B cell (primary cell): ENCODE measurements around the gene TSPO2. TPM values are rescaled to one million over a fixed set of nuclear protein-coding genes. Genes with fewer than 3 reads are reported as not detected.

Experiments
- ATAC-seq: fragments of 200-7000 bp; cut with Tn5 transposase; one replicate; pipeline ENCODE4 v1.10.0; 2021; ENCODE audit warnings: low read depth, mild to moderate bottlenecking, moderate number of reproducible peaks, moderate library complexity
- CTCF ChIA-PET: fragments of 350-600 bp; sonication (Branson Sonifier 250); formaldehyde crosslinking; loops from one replicate; lab custom pipeline; 2021; ENCODE audit warnings: antibody characterized with exemption, inconsistent platforms; lab: Charles Lee
- POLR2A ChIA-PET: fragments of 350-600 bp; sonication (Branson Sonifier 250); formaldehyde crosslinking; loops from one replicate; lab custom pipeline; 2021; ENCODE audit warnings: antibody characterized with exemption; lab: Charles Lee
- DNase-seq: peaks from one replicate; pipeline ENCODE4 v3.0.0; 2013
- H2AFZ ChIP-seq: 2 replicates; pipeline ENCODE4 v1.6.1; 2012; ENCODE audit warnings: mild to moderate bottlenecking, low read depth, low read length; ENCODE audit not compliant: insufficient read depth, poor library complexity, severe bottlenecking
- H3K27ac ChIP-seq, 2 donors: 1 replicate in 1 of 2; 2 replicates in 1 of 2; pipeline ENCODE4 v1.5.1; 2012 to 2013; ENCODE audit warnings: low read length in 2 of 2, mild to moderate bottlenecking in 2 of 2, moderate library complexity in 1 of 2
- H3K27me3 ChIP-seq, 4 experiments: fragments of 200-600 bp in 1 of 4; sonication (generic) in 1 of 4; replicated peaks in 1 of 4; 1 replicate in 2 of 4; 2 replicates in 2 of 4; pipeline versions ENCODE4 v1.6.1 to v1.7.0; 2013 to 2016; ENCODE audit warnings: low read length in 3 of 4, mild to moderate bottlenecking in 2 of 4, mixed read lengths in 1 of 4, moderate library complexity in 1 of 4; ENCODE audit not compliant: insufficient read depth in 4 of 4, control insufficient read depth in 3 of 4; ENCODE audit errors: control extremely low read depth in 1 of 4
- H3K36me3 ChIP-seq, 2 experiments: replicated peaks in 1 of 2; 1 replicate in 1 of 2; 2 replicates in 1 of 2; pipeline versions ENCODE4 v1.6.1 to v1.7.1; 2013; ENCODE audit warnings: low read length in 1 of 2; ENCODE audit not compliant: insufficient read depth in 2 of 2, control insufficient read depth in 1 of 2; ENCODE audit errors: control extremely low read depth in 1 of 2, extremely low read depth in 1 of 2
- H3K4me1 ChIP-seq, 2 donors: fragments of 200-600 bp in 1 of 2; sonication (generic) in 1 of 2; 1 replicate in 1 of 2; 2 replicates in 1 of 2; pipeline versions ENCODE4 v1.5.1 to v1.6.1; 2013 to 2017; ENCODE audit warnings: low read length in 2 of 2; ENCODE audit not compliant: control insufficient read depth in 2 of 2, insufficient read depth in 2 of 2
- H3K4me2 ChIP-seq: replicated peaks from 2 replicates; pipeline ENCODE3; 2012; ENCODE audit warnings: mild to moderate bottlenecking, low read depth, low read length; ENCODE audit not compliant: poor library complexity, severe bottlenecking
- H3K4me3 ChIP-seq, 5 experiments: fragments of 200-600 bp in 1 of 5; sonication (generic) in 1 of 5; 1 replicate in 3 of 5; 2 replicates in 2 of 5; pipeline versions ENCODE4 v1.5.1 to v1.7.0; 2011 to 2016; ENCODE audit warnings: low read length in 4 of 5, mild to moderate bottlenecking in 4 of 5, low read depth in 2 of 5, control low read depth in 1 of 5, moderate library complexity in 1 of 5; ENCODE audit not compliant: insufficient read depth in 1 of 5; ENCODE audit errors: control extremely low read depth in 1 of 5, extremely low read depth in 1 of 5
- H3K79me2 ChIP-seq: fragments of 200-600 bp; sonication (generic); one replicate; pipeline ENCODE4 v1.6.0; 2016; ENCODE audit warnings: low read length; ENCODE audit not compliant: control insufficient read depth, insufficient read depth
- H3K9ac ChIP-seq: fragments of 200-600 bp; sonication (generic); 2 replicates; pipeline ENCODE4 v1.6.1; 2017; ENCODE audit warnings: mild to moderate bottlenecking, low read length, moderate library complexity
- H3K9me3 ChIP-seq, 3 donors: one replicate each; pipeline versions ENCODE4 v1.6.1 to v1.7.1; 2013; ENCODE audit warnings: low read length in 2 of 3; ENCODE audit not compliant: control insufficient read depth in 2 of 3, insufficient read depth in 1 of 3; ENCODE audit errors: control extremely low read depth in 1 of 3
- H4K20me1 ChIP-seq: 2 replicates; pipeline ENCODE4 v1.6.0; 2012; ENCODE audit warnings: mild to moderate bottlenecking, low read length; ENCODE audit not compliant: insufficient read depth, control insufficient read depth, poor library complexity, severe bottlenecking
- H3K27ac Mint-ChIP-seq: one replicate; pipeline ENCODE4 v1.8.0; 2021; ENCODE audit warnings: mixed read lengths
- H3K27me3 Mint-ChIP-seq: one replicate; pipeline ENCODE4 v1.8.0; 2021; ENCODE audit warnings: mixed read lengths
- H3K4me1 Mint-ChIP-seq: one replicate; pipeline ENCODE4 v1.8.0; 2021; ENCODE audit warnings: mixed read lengths
- H3K4me3 Mint-ChIP-seq: one replicate; pipeline ENCODE4 v1.8.0; 2021; ENCODE audit warnings: mixed read lengths
- H3K9me3 Mint-ChIP-seq: one replicate; pipeline ENCODE4 v1.8.0; 2022; ENCODE audit warnings: mixed read lengths; ENCODE audit not compliant: insufficient read depth
- EZH2 ChIP-seq: IDR thresholded peaks from 2 replicates; pipeline ENCODE4 v1.6.1; 2012; ENCODE audit warnings: borderline replicate concordance, low read depth, mild to moderate bottlenecking, moderate library complexity, low read length; ENCODE audit not compliant: insufficient read depth, poor library complexity, severe bottlenecking
- WGBS: methylation state at CpG from one replicate; pipeline ENCODE4 v1.1.5; 2013; ENCODE audit warnings: missing lambda C conversion rate; ENCODE audit not compliant: insufficient coverage; 5-methylcytosine and 5-hydroxymethylcytosine counted together
- intact Hi-C: fragments of 100-400 bp; cut with micrococcal nuclease; formaldehyde crosslinking; loops from one replicate; pipeline ENCODE4 v1.10.0; 2022
- polyA plus RNA-seq: library from polyadenylated mRNA; depleted of rRNA; stranded (reverse); fragments of >200 nt; gene quantifications from 2 replicates; pipeline ENCODE4 v1.2.3, GENCODE V29; 2012
- total RNA-seq, 2 donors: library from RNA; stranded (reverse); fragments of 120-200 nt in 1 of 2; gene quantifications; 1 replicate in 1 of 2; 2 replicates in 1 of 2; pipeline versions ENCODE4 v1.2.3 to v1.2.4, GENCODE V29; 2013 to 2022
- TF ChIP-seq, protein P1 (sequence below): fragments of 200-600 bp; IDR thresholded peaks from one replicate; pipeline ENCODE4 v1.8.0; 2022; ENCODE audit warnings: antibody characterized with exemption, mild to moderate bottlenecking

Gene TSPO2
- total and polyA plus RNA-seq, 2 donors (not counting 1 experiment from before 2014, with no cell fraction given) = not detected

GRCh38 chr6:41043151-41043550, 884 bp downstream of the TSPO2 start:
- no peak for TF ChIP-seq EZH2
- TF ChIP-seq, protein P1, sequence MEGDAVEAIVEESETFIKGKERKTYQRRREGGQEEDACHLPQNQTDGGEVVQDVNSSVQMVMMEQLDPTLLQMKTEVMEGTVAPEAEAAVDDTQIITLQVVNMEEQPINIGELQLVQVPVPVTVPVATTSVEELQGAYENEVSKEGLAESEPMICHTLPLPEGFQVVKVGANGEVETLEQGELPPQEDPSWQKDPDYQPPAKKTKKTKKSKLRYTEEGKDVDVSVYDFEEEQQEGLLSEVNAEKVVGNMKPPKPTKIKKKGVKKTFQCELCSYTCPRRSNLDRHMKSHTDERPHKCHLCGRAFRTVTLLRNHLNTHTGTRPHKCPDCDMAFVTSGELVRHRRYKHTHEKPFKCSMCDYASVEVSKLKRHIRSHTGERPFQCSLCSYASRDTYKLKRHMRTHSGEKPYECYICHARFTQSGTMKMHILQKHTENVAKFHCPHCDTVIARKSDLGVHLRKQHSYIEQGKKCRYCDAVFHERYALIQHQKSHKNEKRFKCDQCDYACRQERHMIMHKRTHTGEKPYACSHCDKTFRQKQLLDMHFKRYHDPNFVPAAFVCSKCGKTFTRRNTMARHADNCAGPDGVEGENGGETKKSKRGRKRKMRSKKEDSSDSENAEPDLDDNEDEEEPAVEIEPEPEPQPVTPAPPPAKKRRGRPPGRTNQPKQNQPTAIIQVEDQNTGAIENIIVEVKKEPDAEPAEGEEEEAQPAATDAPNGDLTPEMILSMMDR = no peak
- Mint-ChIP-seq H3K27ac (no peak overlapping the region), H3K9me3 (no peaks in the 10 kb centered on the region), H3K4me1 (no peaks in the 10 kb centered on the region), H3K27me3 (no peaks in the 10 kb centered on the region), H3K4me3 (no peak overlapping the region)
- no peak overlapping the region for H2AFZ ChIP-seq
- H3K9ac ChIP-seq = no peak overlapping the region
- H3K27me3 ChIP-seq = no peaks in the 10 kb centered on the region
- intact Hi-C loops = no loop called here
- H3K4me1 ChIP-seq = no peaks in the 10 kb centered on the region
- H3K27ac ChIP-seq = no peak overlapping the region
- H3K4me3 ChIP-seq = no peak overlapping the region
- WGBS = 92% methylated on average over 2 of the region's 3 CpGs
- no peaks in the 10 kb centered on the region for H3K79me2 ChIP-seq
- no peak for ATAC-seq
- H3K36me3 ChIP-seq = peaks cover 0 to 4% of the 10 kb centered on the region in 2 experiments
- H4K20me1 ChIP-seq = no peaks in the 10 kb centered on the region
- DNase-seq = no peak
- H3K4me2 ChIP-seq = no peak overlapping the region
- POLR2A ChIA-PET = no interaction called here
- CTCF ChIA-PET = interaction anchor here (0.9 to 2.3 kb wide), 2 partner anchors 14 to 15 kb away, joined by 3 to 7 read pairs; no protein-coding TSS in a partner anchor
- no peaks in the 10 kb centered on the region for H3K9me3 ChIP-seq

DNA sequence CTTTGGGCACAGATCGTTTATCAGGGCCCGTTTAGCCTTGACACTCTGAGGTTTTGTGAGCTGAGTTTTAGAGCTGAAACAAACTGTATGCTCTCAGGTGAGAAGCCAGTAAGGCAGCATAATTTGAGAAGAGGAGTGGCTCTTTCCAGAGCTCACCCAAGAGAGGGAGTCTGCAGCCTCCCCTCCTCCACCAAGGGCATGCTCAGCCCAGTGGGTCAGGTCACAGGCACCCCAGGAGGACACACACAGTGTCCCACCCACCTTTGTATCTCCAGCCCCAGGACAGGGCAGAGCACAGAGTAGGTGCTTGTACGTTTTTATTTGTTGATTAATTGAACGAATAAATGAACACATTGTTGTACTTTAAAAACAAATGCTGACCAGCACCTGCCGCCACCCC, 3.4 kb downstream of the TSPO2 start:
- no peaks in the 10 kb centered on the region for H3K79me2 ChIP-seq
- no peak overlapping the region for H3K4me2 ChIP-seq
- H3K9me3 ChIP-seq = no peaks in the 10 kb centered on the region
- ChIA-PET CTCF (interaction anchor here (1.6 to 2.3 kb wide), 4 partner anchors 9 to 40 kb away, joined by 3 to 9 read pairs (median 8); no protein-coding TSS in a partner anchor), POLR2A (no interaction called here)
- no peak overlapping the region for H3K4me3 ChIP-seq
- ATAC-seq (no peak), DNase-seq (no peak)
- H3K4me1 ChIP-seq = no peaks in the 10 kb centered on the region
- no peak overlapping the region for H2AFZ ChIP-seq
- H3K4me1 Mint-ChIP-seq = peaks cover under 1% of the 10 kb centered on the region
- TF ChIP-seq, protein P1 = no peak
- TF ChIP-seq EZH2 = no peak
- no peaks in the 10 kb centered on the region for H4K20me1 ChIP-seq
- no peaks in the 10 kb centered on the region for H3K9me3 Mint-ChIP-seq
- H3K27ac ChIP-seq = no peak overlapping the region
- peaks cover 0 to 5% of the 10 kb centered on the region in 2 experiments for H3K36me3 ChIP-seq
- no peak overlapping the region for H3K4me3 Mint-ChIP-seq
- WGBS = no CpG with 5 or more reads among the region's 5 CpGs
- intact Hi-C loops = no loop called here
- H3K9ac ChIP-seq = no peak overlapping the region
- H3K27ac Mint-ChIP-seq = no peak overlapping the region
- no peaks in the 10 kb centered on the region for H3K27me3 Mint-ChIP-seq
- no peaks in the 10 kb centered on the region for H3K27me3 ChIP-seq
